ENCODE results near the gene DYNLRB2.

The DYNLRB2 gene

DNA sequence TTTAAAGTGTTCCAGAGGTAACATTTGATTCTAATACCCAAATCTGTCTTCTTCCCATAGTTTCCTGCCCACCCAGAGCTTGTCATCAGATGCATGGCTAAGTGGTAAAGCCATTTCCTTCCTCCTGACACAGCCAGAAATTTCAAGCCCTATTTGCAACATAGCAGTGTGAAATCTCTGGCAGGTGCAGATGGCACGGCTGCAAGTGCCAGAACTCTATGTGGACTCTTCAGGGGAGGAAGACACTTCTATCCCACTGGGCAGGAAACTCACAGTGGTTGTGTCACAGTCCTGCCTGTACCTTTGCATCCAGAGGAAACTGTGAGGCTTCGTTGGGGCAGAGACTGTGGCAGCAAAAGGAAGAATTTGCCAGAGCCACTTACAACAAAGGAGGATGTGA, 13.2 kb downstream of the DYNLRB2 start:
- FAIRE-seq, result no peak

DNA sequence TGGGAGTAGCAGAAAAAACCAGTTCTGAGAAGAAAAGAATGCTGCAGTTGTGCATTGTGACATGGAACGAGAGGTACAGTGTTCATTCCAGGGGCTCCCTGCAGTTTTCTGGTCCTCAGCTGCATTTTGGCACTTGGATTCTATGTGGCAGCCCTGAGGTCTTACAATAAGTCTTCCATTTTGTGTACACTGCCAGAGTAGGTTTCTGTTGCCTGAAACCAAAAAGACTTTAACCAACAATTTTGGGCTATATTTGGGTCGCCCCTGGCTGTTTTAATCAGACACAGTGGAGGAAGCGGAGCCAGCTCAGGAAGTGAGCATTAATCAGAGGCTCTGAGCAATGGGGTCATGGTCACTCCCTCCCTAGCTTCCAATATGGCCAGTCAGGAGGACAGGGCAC, 15.7 kb downstream of the DYNLRB2 start:
- no peak for FAIRE-seq

DNA sequence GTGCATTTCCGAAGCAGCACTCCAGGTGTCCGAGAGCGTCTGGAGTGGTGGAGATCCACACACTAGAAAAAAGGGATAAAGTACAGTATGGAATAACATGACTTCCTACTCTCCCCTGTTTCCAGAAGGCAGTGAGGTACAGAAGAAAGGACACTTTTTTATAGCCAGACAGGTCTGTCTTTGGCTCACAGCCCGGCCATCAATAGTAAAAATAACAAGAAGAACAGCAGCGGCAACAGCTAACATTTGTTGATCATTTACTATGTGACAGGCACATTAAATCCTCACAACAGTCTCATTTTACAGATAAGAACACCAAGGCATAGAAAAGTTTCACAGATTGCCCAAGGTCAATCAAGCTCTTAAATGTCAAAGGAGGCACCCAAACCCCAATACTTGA, 16.2 kb downstream of the DYNLRB2 start:
- FAIRE-seq, result no peak

DNA sequence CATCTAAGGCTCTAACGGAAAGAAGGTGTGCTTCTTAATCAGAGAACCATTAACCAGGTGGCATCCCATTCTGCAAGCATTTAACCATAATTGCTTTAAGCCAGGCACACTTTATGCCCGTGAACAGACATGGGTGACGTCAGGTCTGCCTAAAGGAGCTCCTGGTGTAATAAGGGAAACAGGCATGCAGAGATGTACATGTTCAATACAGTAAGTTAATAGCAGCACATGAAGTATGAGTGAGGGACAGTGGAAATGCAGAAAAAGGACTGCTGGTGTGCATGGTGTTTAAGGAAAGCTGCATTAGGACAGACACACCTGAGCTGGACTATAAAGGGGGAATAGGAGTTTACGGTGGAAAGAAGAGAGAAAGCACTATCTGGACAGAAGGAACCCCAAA, 18.6 kb downstream of the DYNLRB2 start:
- FAIRE-seq, result no peak

DNA sequence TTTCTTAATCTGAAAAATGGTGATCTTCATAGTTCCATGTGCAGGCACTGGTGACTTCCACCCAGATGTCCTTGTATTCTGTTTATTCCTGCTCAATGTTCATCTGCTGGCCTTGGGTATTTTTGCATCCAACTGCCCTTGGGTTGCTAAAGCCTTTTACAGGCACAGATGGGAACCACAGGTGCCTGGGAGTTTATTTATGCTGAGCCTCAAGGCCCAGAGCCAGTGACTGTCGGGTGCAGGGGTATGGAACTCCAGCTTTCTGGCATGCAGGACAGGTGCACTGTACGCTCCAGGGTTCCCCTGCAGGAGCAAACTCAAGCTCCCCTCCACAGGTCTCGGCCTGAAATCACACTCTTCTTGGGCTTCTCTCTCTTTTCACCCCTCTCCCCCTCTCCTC, 22.3 kb downstream of the DYNLRB2 start:
- FAIRE-seq, result no peak

DNA sequence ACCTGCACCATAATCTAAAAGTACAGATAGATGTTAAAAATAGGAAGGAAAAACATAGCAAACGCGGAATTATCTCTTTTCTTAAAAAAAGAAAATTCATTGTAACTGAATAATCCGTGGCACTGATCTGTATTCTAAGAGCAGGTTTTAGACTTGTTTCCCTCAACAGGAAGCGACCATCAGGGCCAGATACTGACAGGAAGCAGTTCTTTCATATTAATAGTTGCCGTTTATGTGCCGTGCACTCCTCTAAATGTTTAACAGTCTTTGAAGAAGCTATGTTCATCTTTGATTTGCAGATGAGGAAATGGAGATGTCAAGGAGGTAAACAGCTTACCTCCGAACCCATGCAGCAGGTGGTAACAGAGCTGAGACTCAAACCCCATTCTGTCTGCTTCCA, 23.6 kb downstream of the DYNLRB2 start:
- FAIRE-seq, result no peak

DNA sequence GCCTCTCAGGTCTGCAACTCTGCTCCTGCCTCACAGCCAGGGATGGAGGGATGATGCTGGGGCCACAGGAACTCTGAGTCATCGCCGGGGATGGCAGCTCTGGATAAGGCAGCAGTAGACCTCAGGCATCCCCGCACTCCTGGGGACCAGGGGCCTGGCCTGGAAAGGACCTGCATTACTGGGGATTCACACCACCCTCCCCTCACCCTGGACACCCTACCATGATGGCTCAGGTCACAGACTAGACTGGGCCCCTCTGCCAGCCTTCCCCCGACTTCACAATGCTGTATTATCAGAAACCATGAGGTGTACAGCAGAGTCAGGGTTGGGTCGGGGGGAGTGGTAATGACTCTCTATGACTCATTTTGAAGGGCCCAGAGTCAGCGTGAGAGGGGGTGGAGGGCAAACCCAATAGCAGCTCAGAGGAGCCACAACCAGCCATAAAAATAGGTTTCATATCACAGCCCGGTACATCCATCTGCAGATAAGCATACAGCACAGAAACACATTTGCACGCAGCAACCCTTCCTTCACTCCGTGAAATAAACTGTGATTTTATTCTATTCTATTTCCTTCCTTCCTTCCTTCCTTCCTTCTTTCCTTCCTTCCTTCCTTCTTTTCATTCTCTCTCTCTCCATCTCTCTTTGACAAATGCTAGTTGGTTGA, 28.8 kb downstream of the DYNLRB2 start:
- FAIRE-seq, result no peak

DNA sequence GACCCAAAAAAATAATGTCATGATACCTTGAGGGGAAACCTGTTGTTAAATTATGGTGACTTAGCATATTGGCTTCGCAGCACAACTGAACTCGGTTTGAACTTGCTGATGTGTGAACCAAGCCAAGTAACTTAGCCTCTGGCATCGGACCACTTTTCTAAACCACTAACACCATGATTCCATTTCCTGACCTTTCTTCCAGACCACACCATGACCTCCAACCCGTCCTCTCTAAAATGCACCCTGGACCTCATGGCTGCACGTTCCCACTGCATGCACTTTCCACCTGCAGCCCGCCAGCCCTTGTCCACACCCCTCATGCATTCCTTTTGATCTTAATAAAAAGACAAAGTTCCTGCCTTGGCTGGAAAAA, 29.3 kb downstream of the DYNLRB2 start:
- FAIRE-seq, result no peak

DNA sequence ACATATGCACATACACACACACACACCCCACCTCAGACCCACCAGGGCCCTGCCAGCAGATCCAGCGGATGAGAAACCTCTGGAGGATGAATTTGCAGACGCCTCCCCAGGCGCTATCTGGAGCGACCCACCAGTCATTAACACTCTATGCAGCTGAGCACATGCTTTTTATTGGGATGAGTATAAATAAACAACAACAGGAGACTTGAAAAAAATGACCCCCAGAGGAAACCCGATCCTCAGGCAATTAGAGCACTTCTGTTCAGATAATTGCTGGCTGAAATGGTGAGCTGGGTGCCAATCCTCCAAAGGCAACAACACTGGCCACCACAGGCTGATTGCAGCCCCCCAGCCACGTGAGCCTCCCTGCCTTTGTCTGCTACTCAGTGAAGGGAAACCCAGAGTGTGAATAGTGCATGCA, 32.9 kb downstream of the DYNLRB2 start:
- FAIRE-seq, result no peak

DNA sequence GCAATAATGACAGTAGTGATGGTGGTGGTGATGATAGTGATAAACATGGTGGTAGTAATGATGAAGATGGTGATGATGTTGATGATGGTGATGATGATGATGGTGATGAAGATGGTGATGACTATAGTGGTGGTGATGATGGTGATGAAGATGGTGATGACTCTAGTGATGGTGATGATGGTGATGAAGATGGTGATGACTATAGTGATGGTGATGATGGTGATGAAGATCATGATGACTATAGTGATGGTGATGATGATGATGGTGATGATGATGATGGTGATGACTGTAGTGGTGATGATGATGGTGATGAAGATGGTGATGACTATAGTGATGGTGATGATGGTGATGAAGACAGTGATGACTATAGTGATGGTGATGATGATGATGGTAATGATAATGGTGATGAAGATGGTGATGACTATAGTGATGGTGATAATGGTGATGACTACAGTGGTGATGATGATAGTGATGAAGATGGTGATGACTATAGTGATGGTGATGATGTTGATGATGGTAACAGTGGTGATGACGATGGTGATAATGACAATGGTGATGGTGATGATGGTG, 35.6 kb downstream of the DYNLRB2 start:
- FAIRE-seq, result no peak

DNA sequence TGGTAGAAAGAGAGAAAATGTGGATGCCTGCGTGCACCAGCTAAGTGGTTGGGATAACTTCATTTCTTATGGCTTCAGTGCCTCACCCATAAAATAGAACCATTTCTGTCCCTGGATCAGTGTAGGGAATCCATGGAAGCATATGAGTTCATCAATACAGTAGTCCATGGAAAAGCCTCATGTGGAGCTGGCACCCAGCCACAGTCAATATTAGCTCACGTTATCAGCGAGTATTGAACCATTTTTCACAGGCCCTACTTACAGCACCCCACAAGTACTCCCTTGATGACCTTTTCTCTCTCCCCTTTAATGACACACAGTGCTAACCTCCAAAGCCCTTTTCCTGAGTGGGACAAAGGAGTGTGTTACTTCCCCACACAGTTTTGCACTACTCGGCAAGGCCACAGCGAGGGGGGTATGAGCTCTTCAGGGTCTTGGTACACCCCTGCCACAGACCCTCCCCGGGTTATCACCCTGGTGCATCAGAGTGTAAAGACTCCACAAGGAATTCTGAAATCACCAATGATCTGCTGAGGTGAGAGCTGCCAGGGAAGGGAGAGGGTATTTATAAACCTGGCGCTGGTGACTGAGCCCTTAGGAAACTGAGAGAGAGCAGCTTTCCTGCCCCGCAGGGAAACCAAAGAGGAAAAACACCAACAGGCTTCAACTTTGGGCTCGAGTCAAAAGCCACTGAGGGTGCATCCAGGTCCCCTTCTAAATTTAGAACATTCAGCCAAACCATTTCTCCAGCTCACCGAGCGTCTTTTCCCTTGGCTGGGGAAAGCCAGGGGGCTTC, 36.9 kb downstream of the DYNLRB2 start:
- no peak for FAIRE-seq

DNA sequence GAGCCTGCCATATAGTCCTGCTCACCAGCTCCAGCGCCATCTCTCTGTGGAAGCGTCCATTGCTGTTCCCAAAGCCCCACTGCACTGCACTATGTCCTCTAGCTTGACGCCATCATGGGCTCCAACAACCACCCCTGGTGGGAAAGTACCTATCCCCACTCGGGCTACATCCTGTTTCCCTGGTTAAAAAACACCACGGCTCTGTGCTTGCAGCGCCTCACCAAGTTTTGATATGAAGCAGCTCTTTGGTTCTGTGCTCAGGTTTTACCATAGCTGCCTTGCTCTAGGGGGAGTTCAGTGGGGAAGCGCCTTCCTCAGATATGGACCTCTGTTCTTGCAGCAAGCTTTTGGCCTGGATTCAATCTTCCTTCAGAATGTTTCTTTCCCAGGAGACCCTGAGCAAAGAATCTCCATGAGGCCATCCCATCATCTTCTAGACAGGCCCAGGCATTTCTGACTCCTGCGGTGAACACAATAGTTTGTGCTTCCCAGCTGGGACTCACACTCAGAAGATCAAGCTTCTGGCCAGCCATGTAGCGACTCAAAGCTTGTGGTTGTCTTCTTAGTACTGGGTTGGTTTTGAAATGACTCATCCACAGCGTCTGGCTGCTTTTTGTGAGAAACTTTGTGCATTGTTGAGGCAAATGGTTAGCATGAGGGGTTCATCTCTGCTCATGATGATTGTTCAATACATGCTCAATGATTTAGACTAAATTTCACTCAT, 39.5 kb downstream of the DYNLRB2 start:
- FAIRE-seq, result no peak

DNA sequence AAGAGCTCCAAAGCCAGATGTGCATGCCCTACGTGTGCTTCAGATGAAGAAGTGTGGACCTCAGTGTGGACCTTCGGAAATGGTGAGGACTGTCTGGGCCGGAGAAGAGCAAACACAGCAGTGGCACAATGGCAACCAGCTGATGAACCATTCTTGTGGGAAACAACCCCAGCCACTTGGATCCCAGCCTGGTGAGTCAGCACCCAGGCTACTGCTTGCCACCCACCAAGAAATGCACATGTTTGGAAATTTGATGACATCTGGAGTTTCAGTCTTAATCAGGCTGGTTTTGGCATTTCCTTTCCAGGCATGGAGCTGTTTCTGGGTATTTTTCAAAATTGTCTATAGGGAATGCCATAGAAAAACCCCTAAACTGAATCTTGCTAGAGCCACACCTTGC, 42.7 kb downstream of the DYNLRB2 start:
- no peak for FAIRE-seq

DNA sequence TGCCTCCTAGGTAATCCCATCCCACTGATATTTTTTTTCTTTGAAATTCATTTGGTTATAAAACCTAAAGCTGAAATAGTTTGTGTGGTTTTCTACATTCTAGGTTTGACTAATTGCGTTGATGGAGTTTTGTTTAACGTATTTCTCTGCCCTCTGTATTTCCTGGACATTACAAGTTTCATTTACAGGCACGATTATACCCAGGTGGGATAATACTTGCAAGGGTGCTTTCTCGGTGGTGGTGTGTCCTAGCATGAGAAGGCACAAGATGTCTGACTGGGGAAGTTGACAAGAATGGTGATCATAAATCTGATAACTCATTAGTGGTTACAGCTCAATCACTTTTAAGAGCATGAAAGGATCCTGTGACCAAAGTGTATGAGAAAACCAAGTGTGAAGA, 45.0 kb downstream of the DYNLRB2 start:
- no peak for FAIRE-seq

DNA sequence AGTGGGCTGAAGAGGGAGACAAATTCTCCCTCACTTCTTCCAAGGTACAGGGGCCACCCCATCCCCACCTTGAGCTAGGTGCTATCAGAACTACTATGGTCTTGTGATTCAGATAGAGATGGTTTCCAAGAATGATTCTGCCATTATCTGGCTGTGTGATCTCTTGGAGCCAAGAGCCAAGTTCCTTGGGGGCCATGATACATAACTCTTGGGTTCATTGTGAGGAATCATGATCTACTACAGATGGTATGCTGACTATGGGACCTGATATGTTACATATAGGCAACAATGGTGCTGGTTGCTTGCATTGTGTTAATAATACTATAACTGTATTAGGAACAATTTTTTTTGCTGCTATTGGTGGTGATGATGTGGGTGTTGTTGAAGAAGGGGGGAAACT, 45.7 kb downstream of the DYNLRB2 start:
- no peak for FAIRE-seq

DNA sequence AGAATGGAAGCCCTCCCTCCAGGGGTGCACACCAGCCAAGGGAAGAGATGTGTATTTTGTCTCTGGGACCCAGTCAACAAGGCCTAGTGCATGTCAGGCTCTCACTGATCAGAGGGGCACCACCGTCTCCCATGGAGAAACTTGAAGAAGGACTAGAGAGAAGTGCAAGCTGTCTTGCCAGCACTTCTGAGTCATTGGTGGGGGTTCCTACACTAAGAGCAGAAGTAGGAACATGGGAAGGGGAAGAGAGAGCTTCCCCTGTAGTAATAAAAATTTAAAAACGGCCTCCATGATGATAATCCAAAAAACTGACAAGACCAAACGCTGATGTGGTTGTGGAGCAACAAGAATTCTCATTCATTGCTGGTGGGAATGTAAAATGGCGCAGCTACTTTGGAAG, 46.3 kb downstream of the DYNLRB2 start:
- FAIRE-seq, result no peak

DNA sequence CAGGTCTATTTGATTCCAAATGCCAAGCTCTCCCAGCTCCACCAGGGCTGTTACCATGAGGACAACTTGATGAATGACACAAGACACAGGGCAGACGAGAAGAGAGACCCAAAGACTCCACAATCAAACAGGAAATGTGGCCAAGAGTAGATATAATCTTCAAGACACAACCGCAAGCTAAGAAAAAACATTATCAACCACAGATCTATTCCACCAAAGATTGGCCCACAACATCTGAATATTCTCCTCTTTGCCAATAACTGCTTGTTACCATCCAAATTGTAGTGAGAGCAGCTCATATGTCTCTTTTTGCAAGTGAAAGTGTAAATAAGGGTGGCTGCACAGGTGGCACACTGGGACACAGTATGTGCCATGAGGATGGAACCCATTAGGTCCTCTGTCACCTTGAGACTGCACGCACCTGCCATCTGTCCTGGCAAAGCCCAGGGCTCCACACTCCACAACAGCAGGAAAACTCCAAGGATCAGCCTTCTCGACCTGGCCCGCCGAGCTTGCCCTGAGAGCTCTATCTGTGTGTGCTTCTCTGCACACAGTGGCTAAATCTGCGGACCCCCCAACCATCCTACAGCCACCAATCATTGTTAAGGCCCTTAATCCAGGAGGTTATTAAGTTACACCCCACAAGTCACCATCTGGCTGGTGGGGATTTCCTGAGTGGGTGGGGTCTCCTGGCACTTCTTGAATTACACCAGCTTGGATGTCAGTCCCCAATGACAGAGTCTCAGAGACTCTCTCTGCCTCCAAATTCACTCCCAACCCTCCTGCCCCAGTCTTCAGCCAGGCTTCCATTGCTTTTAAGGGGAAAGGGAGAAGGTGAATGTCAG, 50.5 kb downstream of the DYNLRB2 start:
- FAIRE-seq, result no peak

DNA sequence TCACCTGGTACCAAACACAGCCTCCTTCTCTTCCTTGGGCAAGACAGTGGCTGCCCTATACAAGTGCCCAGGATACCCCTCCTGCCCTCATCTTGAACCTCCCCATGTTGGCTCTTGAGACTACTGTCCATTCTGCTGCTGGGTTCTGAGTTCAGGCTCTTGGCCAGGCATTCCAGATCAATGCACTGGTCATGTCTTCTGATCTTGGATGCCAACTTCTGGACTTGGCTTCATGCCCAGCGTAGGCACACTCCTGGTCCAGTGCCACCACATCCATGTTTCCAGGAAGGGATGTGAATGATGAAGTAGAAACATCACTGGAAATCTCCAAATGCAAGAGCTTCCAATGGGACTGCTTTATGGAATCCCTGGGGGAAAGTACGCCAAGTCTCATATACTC, 51.5 kb downstream of the DYNLRB2 start:
- no peak for FAIRE-seq

DNA sequence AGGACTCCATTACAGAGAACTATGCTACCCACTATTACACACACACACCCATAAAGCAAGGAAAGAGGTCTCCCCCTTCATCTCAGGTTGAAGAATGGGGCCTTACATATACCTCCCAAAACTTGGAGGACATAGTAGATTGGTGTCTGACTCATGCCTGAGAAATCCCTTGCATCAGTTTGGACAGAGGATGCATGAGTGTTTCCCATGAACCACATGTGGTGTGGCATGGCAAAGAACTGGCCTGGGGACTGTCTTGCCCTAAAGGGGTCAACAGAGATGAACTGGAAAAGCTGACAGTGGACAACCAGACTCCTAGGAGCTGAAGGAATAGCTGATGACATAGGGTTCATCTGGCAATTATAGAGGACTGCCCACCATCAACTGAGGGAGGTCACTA, 54.0 kb downstream of the DYNLRB2 start:
- FAIRE-seq, result no peak

DNA sequence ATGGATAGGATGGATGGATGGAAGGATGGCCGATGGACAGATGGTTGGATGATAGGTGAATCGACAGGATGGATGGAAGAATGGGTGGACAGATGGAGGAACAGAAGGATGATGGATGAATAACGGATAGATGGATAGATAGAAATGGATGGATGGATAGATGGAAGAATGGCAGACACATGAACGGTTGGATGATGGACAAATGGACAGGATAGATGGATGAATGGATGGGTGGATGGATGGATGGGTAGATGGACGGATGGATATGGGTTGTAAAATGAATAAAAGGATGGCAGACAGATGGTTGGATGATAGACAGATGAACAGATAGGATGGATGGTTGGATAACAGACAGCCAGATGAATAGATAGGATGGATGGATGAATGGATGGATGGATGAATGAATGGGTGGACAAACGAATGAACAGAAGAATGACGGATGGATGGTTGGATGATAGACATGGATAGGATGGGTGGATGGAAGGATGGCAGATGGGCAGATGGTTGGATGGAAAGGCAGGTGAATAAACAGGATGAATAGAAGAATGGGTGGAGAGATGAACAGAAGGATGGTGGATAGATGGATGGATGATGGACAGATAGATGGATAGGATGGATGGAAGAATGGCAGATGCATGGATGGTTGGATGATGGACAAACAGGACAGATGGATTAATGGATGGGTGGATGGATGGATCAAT, 55.9 kb downstream of the DYNLRB2 start:
- no peak for FAIRE-seq

DNA sequence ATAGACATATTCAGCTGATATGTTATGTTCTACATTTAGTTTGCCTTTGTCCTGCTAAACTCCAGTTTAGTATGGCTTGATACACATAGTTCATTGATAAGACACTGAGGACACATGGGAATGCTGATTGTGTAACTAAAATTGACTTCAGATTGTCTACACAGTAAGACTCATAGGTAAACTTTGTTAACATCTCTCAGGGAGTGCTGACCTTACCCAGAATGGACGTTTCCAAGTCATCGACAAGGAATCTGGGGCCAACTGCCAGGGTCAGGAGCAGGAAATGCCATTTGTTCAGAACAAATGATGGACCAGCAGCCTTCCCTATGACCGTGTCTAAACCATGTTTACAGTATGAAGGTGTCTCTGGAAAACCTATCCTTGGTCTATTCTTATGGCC, 58.7 kb downstream of the DYNLRB2 start:
- FAIRE-seq, result no peak

Measured in endometrium (tissue), 2 donors.